Neural cell (in vitro differentiated cells): ENCODE results near the gene CEP170B.

Source experiments
- EP300 ChIP-seq: fragments of 450-650 bp; conservative IDR thresholded peaks from 2 replicates; pipeline ENCODE4 v1.6.1; 2014; ENCODE audit warnings: antibody characterized with exemption, mild to moderate bottlenecking, moderate library complexity; ENCODE audit not compliant: poor library complexity, severe bottlenecking
- EZH2 ChIP-seq: fragments of 200-600, 300-800 bp; shearing (Covaris generic), sonication (generic); IDR thresholded peaks from 2 replicates; pipeline ENCODE4 v1.6.1; 2014; ENCODE audit warnings: antibody characterized with exemption, low read length, borderline replicate concordance, mild to moderate bottlenecking; ENCODE audit not compliant: insufficient read depth, poor library complexity, severe bottlenecking
- MXI1 ChIP-seq: fragments of 450-650 bp; conservative IDR thresholded peaks from 2 replicates; pipeline ENCODE4 v1.6.1; 2014; ENCODE audit warnings: antibody characterized with exemption, mild to moderate bottlenecking; ENCODE audit not compliant: poor library complexity, severe bottlenecking
- POLR2AphosphoS5 ChIP-seq: IDR thresholded peaks from 2 replicates; pipeline ENCODE4 v1.6.1; 2012
- RAD21 ChIP-seq: fragments of 450-650 bp; conservative IDR thresholded peaks from 2 replicates; pipeline ENCODE4 v1.6.1; 2014; ENCODE audit warnings: antibody characterized with exemption, mild to moderate bottlenecking, moderate library complexity
- SMC3 ChIP-seq: fragments of 450-650 bp; conservative IDR thresholded peaks from 2 replicates; pipeline ENCODE4 v1.6.1; 2014; ENCODE audit warnings: antibody characterized with exemption, mild to moderate bottlenecking, moderate library complexity; ENCODE audit not compliant: poor library complexity
- TAF1 ChIP-seq: IDR thresholded peaks from 2 replicates; pipeline ENCODE4 v1.6.1; 2012; ENCODE audit warnings: low read depth
- TF ChIP-seq, protein P1 (sequence below): fragments of 450-650 bp; IDR thresholded peaks from 2 replicates; pipeline ENCODE4 v1.5.1; 2014; ENCODE audit warnings: antibody characterized with exemption, mild to moderate bottlenecking, moderate library complexity; ENCODE audit not compliant: poor library complexity, severe bottlenecking
- TF ChIP-seq, protein P2 (sequence below): IDR thresholded peaks from 2 replicates; pipeline ENCODE4 v1.6.1; 2012; ENCODE audit warnings: borderline replicate concordance

DNA sequence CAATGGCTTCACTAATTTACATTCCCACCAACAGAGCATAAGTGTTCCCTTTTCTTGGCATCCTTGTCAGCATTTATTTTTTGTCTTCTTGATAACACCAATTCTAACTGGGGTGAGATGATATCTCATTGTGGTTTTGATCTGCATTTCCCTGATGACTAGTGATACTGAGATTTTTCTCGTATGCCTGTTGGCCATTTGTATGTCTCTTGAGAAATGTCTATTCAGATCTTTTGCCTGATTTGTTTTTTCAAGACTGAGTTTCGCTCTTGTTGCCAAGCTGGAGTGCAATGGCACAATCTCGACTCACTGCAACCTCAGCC is 54.9 kb downstream of the CEP170B start:
- TF ChIP-seq, protein P1, sequence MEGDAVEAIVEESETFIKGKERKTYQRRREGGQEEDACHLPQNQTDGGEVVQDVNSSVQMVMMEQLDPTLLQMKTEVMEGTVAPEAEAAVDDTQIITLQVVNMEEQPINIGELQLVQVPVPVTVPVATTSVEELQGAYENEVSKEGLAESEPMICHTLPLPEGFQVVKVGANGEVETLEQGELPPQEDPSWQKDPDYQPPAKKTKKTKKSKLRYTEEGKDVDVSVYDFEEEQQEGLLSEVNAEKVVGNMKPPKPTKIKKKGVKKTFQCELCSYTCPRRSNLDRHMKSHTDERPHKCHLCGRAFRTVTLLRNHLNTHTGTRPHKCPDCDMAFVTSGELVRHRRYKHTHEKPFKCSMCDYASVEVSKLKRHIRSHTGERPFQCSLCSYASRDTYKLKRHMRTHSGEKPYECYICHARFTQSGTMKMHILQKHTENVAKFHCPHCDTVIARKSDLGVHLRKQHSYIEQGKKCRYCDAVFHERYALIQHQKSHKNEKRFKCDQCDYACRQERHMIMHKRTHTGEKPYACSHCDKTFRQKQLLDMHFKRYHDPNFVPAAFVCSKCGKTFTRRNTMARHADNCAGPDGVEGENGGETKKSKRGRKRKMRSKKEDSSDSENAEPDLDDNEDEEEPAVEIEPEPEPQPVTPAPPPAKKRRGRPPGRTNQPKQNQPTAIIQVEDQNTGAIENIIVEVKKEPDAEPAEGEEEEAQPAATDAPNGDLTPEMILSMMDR: no peak
- TF ChIP-seq EP300: no peak
- TF ChIP-seq SMC3: no peak
- TF ChIP-seq EZH2: no peak
- TF ChIP-seq, protein P2, sequence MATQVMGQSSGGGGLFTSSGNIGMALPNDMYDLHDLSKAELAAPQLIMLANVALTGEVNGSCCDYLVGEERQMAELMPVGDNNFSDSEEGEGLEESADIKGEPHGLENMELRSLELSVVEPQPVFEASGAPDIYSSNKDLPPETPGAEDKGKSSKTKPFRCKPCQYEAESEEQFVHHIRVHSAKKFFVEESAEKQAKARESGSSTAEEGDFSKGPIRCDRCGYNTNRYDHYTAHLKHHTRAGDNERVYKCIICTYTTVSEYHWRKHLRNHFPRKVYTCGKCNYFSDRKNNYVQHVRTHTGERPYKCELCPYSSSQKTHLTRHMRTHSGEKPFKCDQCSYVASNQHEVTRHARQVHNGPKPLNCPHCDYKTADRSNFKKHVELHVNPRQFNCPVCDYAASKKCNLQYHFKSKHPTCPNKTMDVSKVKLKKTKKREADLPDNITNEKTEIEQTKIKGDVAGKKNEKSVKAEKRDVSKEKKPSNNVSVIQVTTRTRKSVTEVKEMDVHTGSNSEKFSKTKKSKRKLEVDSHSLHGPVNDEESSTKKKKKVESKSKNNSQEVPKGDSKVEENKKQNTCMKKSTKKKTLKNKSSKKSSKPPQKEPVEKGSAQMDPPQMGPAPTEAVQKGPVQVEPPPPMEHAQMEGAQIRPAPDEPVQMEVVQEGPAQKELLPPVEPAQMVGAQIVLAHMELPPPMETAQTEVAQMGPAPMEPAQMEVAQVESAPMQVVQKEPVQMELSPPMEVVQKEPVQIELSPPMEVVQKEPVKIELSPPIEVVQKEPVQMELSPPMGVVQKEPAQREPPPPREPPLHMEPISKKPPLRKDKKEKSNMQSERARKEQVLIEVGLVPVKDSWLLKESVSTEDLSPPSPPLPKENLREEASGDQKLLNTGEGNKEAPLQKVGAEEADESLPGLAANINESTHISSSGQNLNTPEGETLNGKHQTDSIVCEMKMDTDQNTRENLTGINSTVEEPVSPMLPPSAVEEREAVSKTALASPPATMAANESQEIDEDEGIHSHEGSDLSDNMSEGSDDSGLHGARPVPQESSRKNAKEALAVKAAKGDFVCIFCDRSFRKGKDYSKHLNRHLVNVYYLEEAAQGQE: no peak
- TF ChIP-seq POLR2AphosphoS5: no peak
- no peak for TF ChIP-seq RAD21
- no peak for TF ChIP-seq TAF1
- TF ChIP-seq MXI1: no peak
